Breast epithelium (tissue), 3 donors: ENCODE measurements around the gene TIMM44.

ENCODE experiments used
- POLR2A ChIP-seq: fragments of 450-650 bp; IDR thresholded peaks from one replicate; pipeline ENCODE4 v1.6.1; 2016; ENCODE audit warnings: antibody characterized with exemption, mild to moderate bottlenecking, moderate library complexity
- POLR2AphosphoS5 ChIP-seq, 3 donors: sonication (generic); formaldehyde crosslinking; IDR thresholded peaks; one replicate each; pipeline ENCODE4 v1.6.1; 2017; ENCODE audit warnings: antibody characterized with exemption in 3 of 3

GRCh38 chr19:7933828-7934725 lies 9.4 kb downstream of the TIMM44 start:
- TF ChIP-seq POLR2AphosphoS5 (IDR thresholded peaks at IDR 0.05): no peak
- no peak for TF ChIP-seq POLR2A
